8988T (cell line): ENCODE results near the gene MYO1B.

Experiments
- DNase-seq: peaks from one replicate; pipeline ENCODE4 v3.0.0; 2011

MYO1B gene

DNA sequence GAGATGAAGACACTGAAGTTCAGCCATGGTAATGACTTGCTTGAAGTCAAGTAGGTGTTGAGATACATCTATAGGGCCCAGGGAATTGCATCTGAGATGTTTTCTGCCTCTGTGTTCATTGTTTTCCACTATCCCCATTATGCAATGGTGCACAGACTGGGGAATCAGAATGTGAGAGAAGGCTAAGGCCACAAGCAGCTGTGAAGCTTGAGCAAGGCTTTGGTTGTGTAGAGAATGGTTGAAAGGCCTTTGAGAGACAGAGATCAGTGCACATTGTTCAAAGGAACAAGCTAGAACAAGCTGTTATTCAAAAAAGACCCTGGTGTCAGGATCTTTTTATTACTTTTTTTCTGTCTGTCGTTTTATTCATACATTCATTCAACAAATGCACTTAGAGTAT is 82.3 kb downstream of the MYO1B start:
- no peak for DNase-seq

DNA sequence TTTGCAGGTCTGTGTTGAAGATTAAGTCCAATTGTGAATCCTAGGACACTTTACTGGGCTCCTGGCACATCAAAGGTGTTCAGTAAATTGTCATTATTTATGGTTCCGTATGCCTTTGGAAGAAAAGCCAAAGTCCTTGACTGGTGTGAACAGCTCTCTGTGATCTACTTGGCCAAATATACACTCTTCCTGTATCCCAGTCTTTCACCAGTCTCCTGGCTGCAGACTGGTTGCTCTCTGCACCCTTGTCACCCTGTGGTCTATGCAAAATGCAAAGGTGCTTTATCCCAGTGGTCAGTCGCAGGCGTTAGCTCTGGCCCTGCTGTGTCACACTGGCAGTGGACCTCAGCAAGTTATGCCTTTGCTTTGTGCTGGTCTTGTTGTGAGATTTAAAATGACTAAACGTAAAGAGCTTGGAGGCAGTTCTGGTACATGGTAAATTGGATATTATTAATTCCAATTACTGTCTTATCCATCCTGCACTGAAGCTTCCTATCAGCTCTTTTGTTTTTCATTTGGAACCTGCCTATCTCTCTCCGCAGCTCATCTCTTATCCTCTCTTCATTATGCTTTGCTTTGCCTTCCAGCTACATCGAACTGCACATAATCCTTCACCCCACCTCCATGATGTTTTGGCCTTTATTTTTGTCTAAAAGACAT is 83.1 kb downstream of the MYO1B start:
- DNase-seq, result no peak

DNA sequence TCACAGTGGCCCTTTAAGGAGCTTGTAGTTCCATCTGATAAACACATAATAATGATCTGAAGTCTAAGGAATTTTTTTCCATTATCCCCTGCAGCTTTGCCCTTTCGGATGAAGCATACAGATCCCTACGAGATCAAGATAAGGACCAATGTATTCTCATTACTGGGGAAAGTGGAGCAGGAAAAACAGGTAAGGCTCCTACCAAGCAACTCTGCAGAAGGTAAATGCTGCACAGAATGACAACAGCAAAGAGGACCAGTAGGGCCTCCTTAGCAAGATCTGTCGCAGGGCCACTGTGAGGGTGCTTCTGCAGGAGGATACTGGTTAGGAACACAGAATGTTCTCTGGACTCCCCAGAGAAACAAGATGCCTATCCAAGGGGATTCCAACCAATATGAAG is 84.6 kb downstream of the MYO1B start:
- DNase-seq, result no peak

DNA sequence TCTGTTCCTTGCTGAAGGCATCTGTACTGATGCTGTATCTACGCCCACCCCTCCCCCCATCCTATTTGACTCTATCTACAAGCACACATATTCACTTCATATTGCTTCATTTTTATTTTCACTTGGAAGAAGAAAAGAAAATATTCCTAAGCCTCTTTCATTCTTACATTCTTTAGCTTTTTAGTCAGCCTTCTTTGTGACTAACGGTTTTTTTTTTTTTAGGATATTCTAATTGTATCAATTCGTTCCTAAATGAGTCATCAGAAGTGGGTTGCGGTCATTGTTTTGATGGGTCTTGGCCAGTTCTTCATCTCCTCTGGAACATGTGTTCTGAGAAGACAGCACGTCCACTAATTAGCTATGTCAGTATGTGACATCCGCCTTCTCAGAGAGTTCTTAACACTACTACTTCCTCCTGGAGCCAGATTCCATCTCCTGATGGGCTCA is 88.7 kb downstream of the MYO1B start:
- no peak for DNase-seq

DNA sequence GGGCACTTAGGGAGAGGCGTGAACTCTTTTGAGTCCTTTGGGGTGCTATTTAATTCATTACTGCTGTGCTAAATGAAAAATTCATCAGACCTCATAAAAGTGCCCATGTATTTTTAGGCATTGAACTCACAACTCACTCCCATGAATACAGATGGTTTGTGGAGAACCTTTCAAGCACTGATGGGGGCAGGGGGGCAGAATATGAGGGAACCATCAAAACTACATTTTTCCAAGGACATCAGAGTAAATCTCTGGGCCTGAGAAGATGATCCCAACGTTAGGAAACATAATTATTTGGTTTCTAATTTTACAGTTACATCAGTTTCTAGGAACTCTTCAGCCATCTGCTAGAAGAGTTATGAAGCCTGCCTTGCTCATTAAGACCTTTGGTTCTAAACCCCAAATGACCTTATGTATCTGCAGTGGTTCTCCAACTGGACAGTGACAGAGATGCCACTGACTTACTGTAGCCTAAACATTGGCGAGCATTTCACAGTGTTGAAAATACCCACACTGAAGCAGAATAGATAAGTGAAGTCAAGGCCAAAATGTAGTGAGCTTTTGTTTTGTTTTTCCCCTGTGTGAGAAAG is 90.8 kb downstream of the MYO1B start:
- DNase-seq, result no peak

DNA sequence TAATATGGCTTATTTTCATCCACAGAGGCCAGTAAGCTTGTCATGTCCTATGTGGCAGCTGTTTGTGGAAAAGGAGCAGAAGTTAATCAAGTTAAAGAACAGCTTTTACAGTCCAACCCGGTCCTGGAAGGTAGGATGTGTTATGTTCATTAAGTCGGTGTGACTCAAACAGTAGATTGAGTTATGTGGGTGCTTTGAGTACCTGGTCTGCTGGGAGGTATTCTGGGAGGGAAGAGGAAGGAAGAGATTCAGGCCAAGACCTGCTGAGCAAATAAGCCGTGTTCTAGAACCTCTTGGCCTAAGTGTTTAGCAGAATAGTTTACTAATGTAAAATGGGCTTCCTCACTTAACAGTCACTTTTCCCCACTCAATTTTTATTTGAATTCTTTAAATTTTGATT is 96.2 kb downstream of the MYO1B start:
- DNase-seq, result no peak

DNA sequence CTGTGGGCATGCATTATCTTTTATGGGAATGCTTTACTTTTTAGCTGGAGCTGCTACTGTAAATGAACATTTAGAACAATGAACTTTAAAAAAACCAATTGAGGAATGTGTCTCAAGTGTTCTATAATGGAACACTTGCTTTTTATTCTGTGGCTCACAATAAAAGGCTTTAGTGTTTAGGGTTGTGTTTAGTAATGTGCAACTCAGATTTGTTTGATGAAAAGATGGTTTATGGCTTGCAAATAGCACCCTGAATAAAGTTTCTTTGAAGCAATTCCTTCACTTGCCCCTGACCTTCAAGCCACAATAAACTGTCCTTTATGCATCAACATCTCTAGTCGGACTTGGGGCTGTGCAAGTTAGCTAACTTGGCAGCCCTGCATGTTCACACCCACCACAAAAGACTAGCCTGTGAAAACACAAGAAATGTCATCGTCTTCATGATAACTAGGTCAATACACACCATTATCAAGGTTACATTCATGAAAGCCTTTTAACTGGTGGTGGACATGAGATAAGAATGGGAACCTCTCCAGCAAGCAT is 98.7 kb downstream of the MYO1B start:
- no peak for DNase-seq

DNA sequence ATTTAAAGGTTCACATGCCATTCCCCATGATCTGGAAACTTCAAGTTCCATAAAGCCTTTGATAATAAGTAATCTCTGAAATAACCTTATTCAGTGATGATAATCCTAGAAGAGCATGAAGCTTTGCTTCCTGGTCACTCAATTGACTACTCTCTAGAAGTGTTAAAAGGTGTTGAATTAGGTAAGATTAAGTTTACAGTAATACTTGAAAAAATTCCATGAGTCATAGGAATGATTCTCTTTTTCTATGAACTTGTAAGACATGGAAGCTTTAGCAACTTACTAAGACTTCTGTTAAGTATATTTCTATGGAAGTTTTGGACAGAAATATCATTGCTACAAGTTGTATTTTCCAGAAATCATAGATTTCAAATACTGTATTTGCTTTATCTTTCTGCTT is 100.6 kb downstream of the MYO1B start:
- no peak for DNase-seq

DNA sequence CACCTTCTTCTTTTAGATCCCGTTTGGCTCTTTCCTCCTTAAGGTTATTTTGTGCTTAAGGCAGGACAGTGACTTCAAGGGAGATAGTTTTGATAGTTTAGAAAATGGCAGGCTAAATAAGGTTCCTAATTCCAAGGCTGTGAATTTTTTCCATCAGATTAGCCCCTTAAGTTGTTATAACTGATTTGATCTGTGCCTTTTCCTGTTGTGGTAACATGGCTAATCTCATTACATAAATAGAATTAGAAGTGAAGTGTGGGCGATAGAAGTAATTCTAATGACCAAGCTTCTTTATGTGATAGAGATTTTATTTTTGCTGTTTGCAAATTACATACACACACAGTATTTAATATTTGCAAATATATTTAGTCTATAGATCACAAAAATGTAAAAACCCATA is 102.0 kb downstream of the MYO1B start:
- DNase-seq, result no peak

DNA sequence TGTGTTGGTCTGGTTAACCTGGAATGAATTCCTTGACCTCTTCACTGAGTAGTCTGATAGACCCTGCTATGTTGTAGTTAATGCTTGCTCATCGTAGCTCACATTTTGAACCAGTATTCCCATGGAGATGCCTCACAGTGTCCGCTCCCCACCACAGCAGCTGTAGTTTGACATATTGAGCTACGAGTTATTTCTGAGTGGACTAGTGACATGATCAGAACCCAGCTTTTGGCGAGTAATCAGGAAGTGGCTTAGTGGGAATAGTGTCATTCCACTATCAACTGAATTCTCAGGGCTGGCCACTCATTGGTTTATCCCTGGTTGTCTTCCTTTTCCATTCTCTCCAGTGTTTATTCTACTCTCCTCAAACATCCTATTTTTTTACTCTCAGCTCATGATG is 102.7 kb downstream of the MYO1B start:
- DNase-seq, result no peak

DNA sequence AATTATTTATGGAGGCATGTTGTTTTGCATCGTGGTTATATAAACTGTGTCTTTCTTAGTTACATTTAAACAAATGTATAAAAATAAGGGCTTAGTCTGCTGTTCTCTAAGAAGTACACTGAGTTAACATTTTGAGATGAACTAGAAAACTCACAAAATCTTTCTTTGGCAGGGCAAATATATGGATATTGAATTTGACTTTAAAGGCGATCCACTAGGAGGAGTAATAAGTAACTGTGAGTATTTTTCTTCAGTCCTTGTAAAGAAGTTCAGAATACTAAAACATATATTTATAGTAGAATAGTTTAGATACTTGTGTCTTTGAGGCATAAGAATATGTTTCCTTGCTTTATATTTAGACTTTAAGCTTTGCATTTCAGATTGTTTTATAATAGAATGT is 104.8 kb downstream of the MYO1B start:
- DNase-seq, result no peak

DNA sequence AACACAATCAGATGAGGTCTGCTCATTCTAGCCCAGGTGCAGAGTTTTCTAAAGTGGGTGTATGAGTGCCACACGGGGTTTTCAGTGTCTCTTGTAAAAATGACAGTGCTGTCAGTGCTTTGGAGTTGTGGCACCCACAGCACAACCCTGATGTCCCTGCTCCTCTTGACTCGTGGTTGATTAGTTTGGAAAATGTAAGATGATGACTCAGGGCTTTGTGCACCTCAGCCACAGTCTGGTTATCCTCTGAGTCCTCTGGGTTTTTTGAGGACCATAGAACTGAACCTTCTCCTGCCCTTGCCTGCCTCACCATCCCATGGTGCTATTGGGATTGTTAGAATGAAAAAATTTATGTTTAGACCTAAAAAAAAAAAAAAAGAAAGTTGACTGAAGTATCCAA is 105.6 kb downstream of the MYO1B start:
- no peak for DNase-seq

DNA sequence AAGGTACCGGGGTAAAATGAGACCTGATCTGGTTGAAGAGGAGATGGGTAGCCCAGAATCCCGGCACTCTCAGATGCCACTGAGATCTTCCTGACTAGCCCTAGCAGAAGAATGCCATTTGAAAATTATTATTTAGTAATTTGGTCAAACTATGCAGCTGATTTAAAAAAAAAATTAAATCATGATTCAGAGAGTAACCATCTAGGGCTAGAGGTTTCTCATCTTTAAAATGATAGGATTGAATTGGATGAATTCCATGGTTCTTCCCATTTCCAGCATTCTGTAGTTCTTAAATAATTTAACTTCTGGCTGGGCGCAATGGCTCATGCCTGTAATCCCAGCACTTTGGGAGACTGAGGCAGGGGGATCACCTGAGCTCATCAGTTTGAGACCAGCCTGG is 106.1 kb downstream of the MYO1B start:
- no peak for DNase-seq

DNA sequence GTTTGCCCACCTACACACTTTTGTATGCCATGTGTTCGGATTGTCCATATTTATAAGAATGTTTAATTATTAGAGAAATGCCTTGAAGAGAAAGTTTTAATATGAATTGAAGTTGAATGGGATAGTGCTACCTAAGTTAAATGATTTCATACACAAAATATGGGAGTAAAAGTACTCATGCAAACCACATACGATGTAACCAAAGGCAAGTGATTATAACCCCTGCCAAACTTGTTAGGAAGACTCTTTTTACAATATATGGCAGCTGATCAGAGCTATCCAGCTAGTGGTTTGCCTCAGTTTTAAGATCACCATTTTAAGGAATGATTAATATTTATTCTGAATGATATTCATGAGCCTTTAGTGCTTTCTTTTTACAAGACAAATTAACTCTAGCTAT is 106.7 kb downstream of the MYO1B start:
- no peak for DNase-seq

DNA sequence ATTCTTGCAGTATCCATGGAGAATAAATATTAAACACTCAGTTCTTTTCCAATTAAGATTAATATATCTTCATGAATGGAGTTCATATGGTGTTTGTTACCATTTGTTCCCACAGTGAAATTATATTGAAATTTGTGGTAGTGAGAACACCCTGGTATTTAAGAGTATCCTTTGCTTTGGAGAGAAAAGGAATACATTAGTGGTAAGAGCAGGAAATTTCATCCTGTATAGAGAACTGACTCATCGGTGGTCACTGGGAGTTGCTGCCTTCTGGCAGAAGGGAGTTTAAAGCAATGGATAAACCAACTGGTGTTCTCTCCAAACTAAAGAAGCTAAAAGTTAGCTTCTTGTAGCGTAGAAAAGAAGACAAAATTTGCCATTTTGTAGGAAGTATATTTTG is 107.3 kb downstream of the MYO1B start:
- DNase-seq, result no peak

DNA sequence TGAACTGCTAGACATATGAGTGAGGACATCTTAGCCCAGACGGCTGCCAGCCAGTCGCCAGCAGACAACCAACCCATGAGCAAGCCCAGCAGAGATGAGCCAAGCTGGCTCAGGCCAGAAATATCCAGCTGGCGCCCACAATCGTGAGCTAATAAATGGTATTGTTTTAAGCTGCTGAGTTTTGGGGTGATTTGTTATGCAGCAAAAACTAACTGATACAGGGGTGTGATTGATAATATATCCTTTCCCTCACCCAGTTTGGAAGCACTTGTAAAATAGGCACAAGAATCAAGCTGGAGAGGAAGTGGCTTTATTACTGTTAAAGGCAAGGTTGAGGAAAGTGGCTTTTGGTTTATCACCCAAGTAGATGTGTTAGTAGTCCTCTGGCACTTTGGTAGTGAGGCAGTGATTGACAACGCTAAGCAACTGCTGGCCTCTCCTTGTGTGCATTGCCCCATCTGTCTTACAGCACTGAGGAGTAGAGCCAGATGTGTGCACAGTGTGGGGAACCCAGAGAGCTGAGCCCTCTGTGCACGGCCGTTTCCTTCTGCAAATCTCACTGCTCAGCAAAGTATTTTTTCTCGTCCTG is 110.1 kb downstream of the MYO1B start:
- no peak for DNase-seq

DNA sequence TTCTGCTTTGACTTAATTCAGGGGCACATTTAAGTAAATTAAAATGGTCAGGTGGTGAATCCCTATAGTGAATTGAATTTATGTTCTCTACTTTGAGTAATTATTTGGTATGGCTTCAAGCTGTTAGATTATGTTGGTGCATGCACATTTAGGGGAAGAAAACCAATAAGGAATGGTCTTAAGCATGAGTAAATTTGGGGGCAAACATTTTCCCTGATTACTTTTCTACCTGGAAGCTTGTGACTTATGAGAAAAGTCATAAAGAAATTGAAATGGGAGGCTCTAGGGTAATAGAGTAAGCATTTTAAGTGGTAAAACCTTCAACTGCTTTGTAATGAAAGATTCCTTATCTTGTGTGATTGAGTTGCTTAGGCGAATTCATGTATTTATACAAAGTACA is 112.5 kb downstream of the MYO1B start:
- no peak for DNase-seq

DNA sequence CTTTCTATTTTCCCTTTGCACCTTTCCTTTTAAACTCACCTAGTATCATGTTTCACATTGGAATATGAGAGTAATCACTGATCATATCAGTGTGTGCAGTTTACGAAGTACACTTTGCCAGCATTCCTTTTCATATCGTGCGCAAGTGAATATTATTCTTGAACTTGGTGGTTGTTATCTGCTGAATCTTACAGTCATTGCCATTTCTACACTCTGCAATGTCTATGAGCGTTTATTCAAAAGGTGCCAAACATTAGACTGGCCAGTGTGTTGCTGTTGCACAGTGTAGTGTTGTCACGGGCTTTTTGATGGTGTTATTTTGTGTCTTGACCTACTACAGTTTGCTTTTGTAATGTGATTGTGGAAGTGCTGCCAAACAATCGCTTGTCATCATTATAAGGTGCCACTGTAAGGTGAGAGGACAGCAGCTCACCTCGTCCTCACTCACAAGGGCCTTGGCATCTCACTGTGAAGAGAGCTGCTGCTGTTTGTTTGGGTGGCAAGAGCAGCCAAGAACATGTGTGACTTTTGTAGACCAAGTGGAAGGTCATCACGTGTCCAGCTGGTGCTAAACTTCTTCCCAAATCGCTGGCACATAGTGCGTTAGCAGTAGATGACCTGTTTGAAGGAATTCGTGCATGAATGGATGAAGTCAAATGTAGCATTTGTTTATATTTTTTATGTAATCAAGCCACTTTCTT is 113.3 kb downstream of the MYO1B start:
- no peak for DNase-seq

DNA sequence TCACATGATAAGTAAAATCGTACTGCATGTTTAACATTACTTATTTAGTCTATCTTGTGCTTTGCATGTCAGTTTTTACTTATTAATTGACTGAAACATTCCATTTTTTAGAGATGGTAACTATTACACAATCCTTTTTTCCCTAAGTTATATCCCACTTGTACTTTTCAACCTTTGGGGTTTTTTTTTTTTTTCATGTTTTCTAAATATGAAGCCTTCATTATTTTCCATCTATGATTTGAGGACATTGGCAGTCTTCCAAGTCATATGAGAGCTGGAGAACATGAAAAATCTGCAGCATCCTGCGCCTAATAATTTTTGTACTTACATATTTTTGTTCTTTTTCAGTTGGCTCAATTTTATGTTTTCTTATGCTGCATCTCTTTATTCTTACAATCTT is 113.9 kb downstream of the MYO1B start:
- no peak for DNase-seq

DNA sequence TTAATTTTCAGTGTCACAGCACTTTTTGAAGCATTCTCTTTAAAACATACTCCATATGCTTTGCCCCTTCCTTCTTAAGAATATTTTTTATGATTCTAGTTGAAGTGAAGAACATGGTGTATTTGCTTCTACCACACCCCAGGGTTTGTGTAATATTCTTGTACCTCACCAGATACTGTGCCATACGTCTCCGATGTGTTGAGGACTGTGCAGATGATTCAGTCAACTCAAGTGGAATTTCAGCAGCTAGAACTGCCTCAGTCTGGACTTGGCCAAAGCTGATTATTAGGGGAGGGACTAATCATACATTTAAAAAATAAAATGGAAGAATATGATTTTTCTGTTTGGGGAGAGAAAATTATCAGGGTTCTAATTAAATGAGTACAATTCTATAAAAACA is 115.7 kb downstream of the MYO1B start:
- no peak for DNase-seq

DNA sequence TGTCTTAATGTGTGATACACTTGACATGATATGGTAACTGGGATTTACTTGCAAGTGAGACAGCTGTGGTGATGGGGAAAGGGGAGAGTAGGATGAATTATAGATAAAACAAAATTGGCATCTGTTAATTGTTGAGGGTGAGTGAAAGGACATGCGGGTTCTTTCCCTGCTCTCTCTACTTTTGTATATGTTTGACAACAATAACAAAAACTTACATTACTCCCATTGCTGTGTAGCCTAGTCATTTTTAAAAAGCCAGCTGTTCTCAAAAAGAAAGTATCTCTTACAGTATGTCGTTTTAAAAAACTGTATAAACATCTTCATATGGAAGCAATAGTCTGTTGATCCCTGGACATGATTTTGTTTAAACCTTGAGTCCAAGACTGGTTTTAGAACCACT is 117.6 kb downstream of the MYO1B start:
- DNase-seq, result no peak

DNA sequence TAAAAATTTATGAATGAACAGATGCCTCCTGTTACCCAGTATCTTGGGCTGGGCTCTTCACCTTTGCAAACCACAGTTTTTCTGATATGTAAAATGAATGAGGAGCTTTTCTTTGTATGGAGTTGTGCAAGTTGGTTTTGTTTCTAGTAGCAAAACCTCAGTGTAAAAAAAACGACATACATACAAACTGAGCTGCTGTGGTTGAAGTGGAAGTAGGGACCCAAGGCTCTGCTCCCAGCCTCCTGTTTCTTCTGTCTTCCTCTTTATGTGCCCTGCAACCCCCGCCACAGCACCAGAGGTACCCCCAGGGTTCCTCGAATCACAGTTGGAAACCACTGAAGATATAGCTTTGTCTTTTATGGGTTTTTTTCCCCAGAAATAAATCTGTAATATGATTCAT is 118.1 kb downstream of the MYO1B start:
- no peak for DNase-seq

DNA sequence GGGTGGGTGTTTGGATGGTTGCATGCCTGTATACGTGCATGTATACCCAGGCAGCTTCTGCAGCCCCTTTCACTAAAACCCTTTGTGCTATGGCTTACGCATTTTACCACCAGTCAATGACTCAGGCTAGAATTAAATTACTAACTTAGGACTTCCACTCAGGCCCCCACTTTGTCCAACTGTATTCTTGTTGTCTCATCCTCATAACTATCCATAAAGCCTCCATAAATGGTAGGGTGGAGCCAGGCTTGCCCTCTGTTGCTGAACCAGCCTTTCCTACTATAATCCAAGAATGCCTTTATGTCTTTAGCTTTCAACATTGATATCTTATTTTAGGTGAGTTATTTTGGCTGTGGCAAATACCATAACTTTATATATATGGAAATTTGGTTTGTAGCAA is 119.9 kb downstream of the MYO1B start:
- DNase-seq, result no peak

DNA sequence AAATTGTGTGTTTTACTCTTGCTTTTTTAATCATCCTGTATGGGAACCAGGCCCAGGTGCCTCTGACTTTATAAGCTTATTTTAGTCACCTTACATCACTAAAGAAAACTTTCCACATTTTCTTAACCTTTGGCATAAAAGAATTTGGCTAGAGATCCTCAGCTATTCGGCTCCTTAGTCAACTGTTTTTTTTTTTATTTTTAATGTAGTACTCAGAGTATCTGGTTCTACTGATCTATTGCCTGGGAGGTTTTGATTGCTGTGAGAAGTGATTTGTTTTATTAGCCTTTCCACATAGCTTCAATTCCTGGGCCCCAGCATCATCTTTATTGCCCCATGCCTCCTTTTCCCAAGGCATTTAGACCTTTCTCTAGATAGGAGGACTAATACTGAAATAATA is 121.0 kb downstream of the MYO1B start:
- DNase-seq, result no peak
